ENCODE results near the gene YAF2.

DNA sequence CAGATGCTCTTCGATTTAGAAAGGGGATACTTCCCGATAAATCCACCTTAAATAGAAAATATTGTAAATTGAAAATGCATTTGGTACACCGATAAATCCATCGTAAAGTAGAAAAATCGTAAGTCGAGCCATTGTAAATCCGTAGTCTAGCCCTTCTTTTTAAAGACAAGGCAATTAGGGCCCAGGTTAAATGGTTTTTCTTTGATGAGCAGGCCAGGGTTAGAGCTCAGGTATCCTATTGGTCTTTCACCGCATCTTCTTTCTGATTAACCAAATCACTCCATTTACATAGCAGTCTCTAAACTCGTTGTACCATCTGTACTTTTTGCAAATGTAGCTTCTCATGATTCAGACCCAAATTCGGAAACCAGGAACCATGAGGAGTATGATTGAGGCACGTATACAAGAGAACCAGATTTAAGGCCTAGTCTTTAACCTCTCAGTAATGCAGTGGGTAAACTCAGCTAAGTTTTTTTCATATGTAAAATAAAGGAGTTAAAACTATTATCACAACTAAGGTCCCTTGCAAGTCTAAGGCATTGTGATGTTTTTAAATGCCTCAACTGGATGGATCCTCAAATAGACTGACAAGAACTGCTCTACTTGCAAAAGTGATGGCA lies 2.2 kb upstream of the YAF2 start:
- TF ChIP-seq, protein P1, sequence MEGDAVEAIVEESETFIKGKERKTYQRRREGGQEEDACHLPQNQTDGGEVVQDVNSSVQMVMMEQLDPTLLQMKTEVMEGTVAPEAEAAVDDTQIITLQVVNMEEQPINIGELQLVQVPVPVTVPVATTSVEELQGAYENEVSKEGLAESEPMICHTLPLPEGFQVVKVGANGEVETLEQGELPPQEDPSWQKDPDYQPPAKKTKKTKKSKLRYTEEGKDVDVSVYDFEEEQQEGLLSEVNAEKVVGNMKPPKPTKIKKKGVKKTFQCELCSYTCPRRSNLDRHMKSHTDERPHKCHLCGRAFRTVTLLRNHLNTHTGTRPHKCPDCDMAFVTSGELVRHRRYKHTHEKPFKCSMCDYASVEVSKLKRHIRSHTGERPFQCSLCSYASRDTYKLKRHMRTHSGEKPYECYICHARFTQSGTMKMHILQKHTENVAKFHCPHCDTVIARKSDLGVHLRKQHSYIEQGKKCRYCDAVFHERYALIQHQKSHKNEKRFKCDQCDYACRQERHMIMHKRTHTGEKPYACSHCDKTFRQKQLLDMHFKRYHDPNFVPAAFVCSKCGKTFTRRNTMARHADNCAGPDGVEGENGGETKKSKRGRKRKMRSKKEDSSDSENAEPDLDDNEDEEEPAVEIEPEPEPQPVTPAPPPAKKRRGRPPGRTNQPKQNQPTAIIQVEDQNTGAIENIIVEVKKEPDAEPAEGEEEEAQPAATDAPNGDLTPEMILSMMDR (IDR thresholded peaks at IDR 0.05), result no peak
- TF ChIP-seq POLR2A (IDR thresholded peaks at IDR 0.05), result no peak

All from right lobe of liver (tissue), 4 donors.